GM12878 (cell line): ENCODE results near the gene SNAI1. TPM values are rescaled to one million over a fixed set of nuclear protein-coding genes. Genes with fewer than 3 reads are reported as not detected.

Experiments
- ATAC-seq: fragments of 200-7000 bp; cut with Tn5 transposase; 3 replicates; pipeline ENCODE4 v1.9.1; 2020; ENCODE audit warnings: mild to moderate bottlenecking, moderate library complexity
- BruUV-seq: library from RNA; stranded (reverse); fragments of 400-500 nt; replicated peaks from 2 replicates; lab custom pipeline; 2021; lab: Mats Ljungman, UMichigan
- CTCF ChIA-PET: fragments of 300-600 bp; sonication (Branson Sonifier 250); formaldehyde crosslinking; extraction: SDS; loops from one replicate; lab custom pipeline; 2021; ENCODE audit warnings: inconsistent platforms; lab: Yijun Ruan, JAX
- POLR2A ChIA-PET: fragments of 350-600 bp; formaldehyde crosslinking; extraction: SDS; loops from one replicate; lab custom pipeline; 2021; ENCODE audit warnings: inconsistent platforms; lab: Charles Lee
- RAD21 ChIA-PET: fragments of 300-600 bp; sonication (Branson Sonifier 250); formaldehyde crosslinking; loops from one replicate; lab custom pipeline; 2023; ENCODE audit warnings: antibody characterized with exemption; ENCODE audit not compliant: unreplicated experiment; lab: Charles Lee
- SMC1A ChIA-PET: fragments of 300-600 bp; sonication (Branson Sonifier 250); formaldehyde crosslinking; loops from one replicate; lab custom pipeline; 2023; ENCODE audit not compliant: unreplicated experiment, uncharacterized antibody; lab: Charles Lee
- DNase-seq: peaks from one replicate; pipeline ENCODE4 v3.0.0-alpha.2; 2011; ENCODE audit warnings: low read depth, low spot score
- FAIRE-seq: peaks from 3 replicates; lab custom pipeline; 2011; peaks lifted over from hg19 to GRCh38; lab: Jason Lieb, UNC
- H2AFZ ChIP-seq: 2 replicates; pipeline ENCODE4 v1.6.0; 2011; ENCODE audit warnings: low read depth, low read length, control low read depth; ENCODE audit not compliant: control insufficient read depth
- H3K27ac ChIP-seq: 2 replicates; pipeline ENCODE4 v1.5.1; 2011; ENCODE audit warnings: control low read depth; ENCODE audit not compliant: control insufficient read depth, insufficient read depth
- H3K27me3 ChIP-seq, 2 experiments: replicated peaks in 1 of 2; 2 replicates each; pipeline versions ENCODE4 v1.6.0 to v1.6.1; 2011; ENCODE audit warnings: low read length in 1 of 2; ENCODE audit not compliant: control insufficient read depth in 2 of 2, insufficient read depth in 2 of 2
- H3K36me3 ChIP-seq, 2 experiments: 2 replicates each; pipeline ENCODE4 v1.5.1; 2011; ENCODE audit warnings: low read length in 1 of 2; ENCODE audit not compliant: control insufficient read depth in 2 of 2, insufficient read depth in 2 of 2
- H3K4me1 ChIP-seq: 2 replicates; pipeline ENCODE4 v1.6.1; 2011; ENCODE audit warnings: mild to moderate bottlenecking, low read length, moderate library complexity, mixed read lengths; ENCODE audit not compliant: control insufficient read depth, insufficient read depth
- H3K4me2 ChIP-seq: 2 replicates; pipeline ENCODE4 v1.6.0; 2011; ENCODE audit warnings: control low read depth; ENCODE audit not compliant: control insufficient read depth, insufficient read depth
- H3K4me3 ChIP-seq: fragments of 200-600 bp; sonication (generic); 2 replicates; pipeline ENCODE4 v1.5.1; 2016
- H3K79me2 ChIP-seq: 2 replicates; pipeline ENCODE4 v1.6.0; 2011; ENCODE audit warnings: low read length; ENCODE audit not compliant: control insufficient read depth, insufficient read depth
- H3K9ac ChIP-seq: 2 replicates; pipeline ENCODE4 v1.8.0; 2011; ENCODE audit warnings: low read length, control low read depth, mixed read lengths; ENCODE audit not compliant: control insufficient read depth, insufficient read depth
- H3K9me3 ChIP-seq: replicated peaks from 3 replicates; pipeline ENCODE4 v1.5.1; 2011; ENCODE audit warnings: mild to moderate bottlenecking, low read length; ENCODE audit not compliant: control insufficient read depth, insufficient read depth
- H4K20me1 ChIP-seq: 2 replicates; pipeline ENCODE4 v1.6.0; 2011; ENCODE audit not compliant: control insufficient read depth, insufficient read depth
- CUX1 ChIP-seq: IDR thresholded peaks from 2 replicates; pipeline ENCODE4 v1.6.1; 2012; ENCODE audit warnings: improper control_type of control experiment, low read depth, low read length; ENCODE audit not compliant: insufficient replicate concordance
- E2F4 ChIP-seq: IDR thresholded peaks from 2 replicates; pipeline ENCODE4 v1.6.1; 2012; ENCODE audit warnings: low read depth, low read length, improper control_type of control experiment
- HCFC1 ChIP-seq: fragments of 150-350 bp; IDR thresholded peaks from 2 replicates; pipeline ENCODE4 v1.6.1; 2014; ENCODE audit warnings: low read length
- JUND ChIP-seq: IDR thresholded peaks from 2 replicates; pipeline ENCODE4 v1.6.1; 2012; ENCODE audit warnings: low read depth, mild to moderate bottlenecking, low read length, improper control_type of control experiment, moderate library complexity
- MLLT1 ChIP-seq: fragments of 450-650 bp; IDR thresholded peaks from 2 replicates; pipeline ENCODE4 v1.6.1; 2016; ENCODE audit warnings: mild to moderate bottlenecking
- MTA2 ChIP-seq: fragments of 450-650 bp; IDR thresholded peaks from 2 replicates; pipeline ENCODE4 v1.6.1; 2016; ENCODE audit warnings: low read depth, mild to moderate bottlenecking, moderate library complexity
- NFIC ChIP-seq: IDR thresholded peaks from 2 replicates; pipeline ENCODE4 v1.6.1; 2012; ENCODE audit warnings: low read depth, mild to moderate bottlenecking, inconsistent platforms, low read length, moderate library complexity
- NFYA ChIP-seq: IDR thresholded peaks from 2 replicates; pipeline ENCODE4 v1.6.1; 2011; ENCODE audit warnings: low read depth, mild to moderate bottlenecking, low read length, improper control_type of control experiment, borderline replicate concordance
- NFYB ChIP-seq: IDR thresholded peaks from 2 replicates; pipeline ENCODE4 v1.6.1; 2011; ENCODE audit warnings: low read depth, mild to moderate bottlenecking, low read length, improper control_type of control experiment, moderate library complexity; ENCODE audit not compliant: insufficient read depth
- NR2C2 ChIP-seq: IDR thresholded peaks from 2 replicates; pipeline ENCODE4 v1.6.1; 2011; ENCODE audit warnings: borderline replicate concordance, low read depth; ENCODE audit not compliant: control insufficient read depth, insufficient read length
- ZBTB11 ChIP-seq: fragments of 450-650 bp; formaldehyde crosslinking; IDR thresholded peaks from 2 replicates; pipeline ENCODE4 v1.5.0; 2022; ENCODE audit warnings: mild to moderate bottlenecking, missing genetic modification characterization
- ZNF274 ChIP-seq: IDR thresholded peaks from one replicate; pipeline ENCODE4 v1.8.0; 2011; ENCODE audit not compliant: insufficient read length, insufficient read depth
- ZZZ3 ChIP-seq: IDR thresholded peaks from 2 replicates; pipeline ENCODE4 v1.6.1; 2011; ENCODE audit warnings: low read depth; ENCODE audit not compliant: control insufficient read depth, insufficient read length
- WGBS: methylation state at CpG from one replicate; pipeline ENCODE4 v1.1.6; 2016; ENCODE audit warnings: low lambda C conversion rate; ENCODE audit not compliant: insufficient replicate concordance, insufficient coverage; ENCODE audit errors: missing lambda C conversion rate; 5-methylcytosine and 5-hydroxymethylcytosine counted together
- in situ Hi-C: fragments of 300-500 bp; cut with MboI; formaldehyde crosslinking; loops from 9 replicates; pipeline ENCODE4 v1.14.3; 2018; ENCODE audit warnings: mixed read lengths
- intact Hi-C: fragments of 100-400 bp; cut with micrococcal nuclease; formaldehyde crosslinking; loops from one replicate; pipeline ENCODE4 v1.14.2; 2022; ENCODE audit not compliant: unreplicated experiment
- polyA plus RNA-seq, 11 experiments: library from polyadenylated mRNA; depleted of rRNA in 4 of 11; unstranded in 6 of 11; stranded (reverse) in 5 of 11; fragments of >200 nt; fragmentation: Nextera tagmentation in 4 of 11; fragmentation: Illumina TruSeq in 1 of 11; extraction: Ambion mirVana in 4 of 11; extraction: Trizol in 1 of 11; gene quantifications; 1 replicate in 1 of 11; 2 replicates in 10 of 11; pipeline versions ENCODE4 v1.2.1 to v1.2.3, GENCODE V29; 2011 to 2016; ENCODE audit warnings: inconsistent platforms in 2 of 11, missing spikeins in 2 of 11, low read depth in 1 of 11
- total RNA-seq, 4 experiments: library from RNA; depleted of rRNA in 3 of 4; stranded (reverse); fragments of >200 nt in 3 of 4; fragmentation: Illumina TruSeq in 1 of 4; extraction: Trizol in 1 of 4; gene quantifications; 2 replicates each; pipeline versions ENCODE4 v1.2.1 to v1.2.3, GENCODE V29; 2013 to 2021

SNAI1 gene
- total and polyA plus RNA-seq, 10 of the 15 experiments (the other 5 are each of a cell fraction or from before 2014, with no cell fraction given) = 0.11 to 0.79 (median 0.24) TPM; not detected in 2

- DNase-seq (no peak), FAIRE-seq (no peak), ATAC-seq (no peak)
- no peaks in the 10 kb centered on the region for H3K27me3 ChIP-seq
- RAD21 ChIA-PET = no interaction called here
- H2AFZ ChIP-seq = no peak overlapping the region
- no peak overlapping the region for H3K4me3 ChIP-seq
- intact Hi-C loops (no loop called here), in situ Hi-C loops (no loop called here)
- SMC1A ChIA-PET = interaction anchor here (1.0 to 1.2 kb wide), 2 partner anchors 8 to 35 kb away, joined by 3 read pairs; no protein-coding TSS in a partner anchor
- no peaks in the 10 kb centered on the region for H3K9me3 ChIP-seq
- no TSS peak for BruUV-seq
- 0 out of 2 replicates have a peak, but pooled peaks cover 7% of the 10 kb centered on the region for H3K4me1 ChIP-seq
- CTCF ChIA-PET = interaction anchor here (0.6 to 0.7 kb wide), 2 partner anchors 96 to 333 kb away, joined by 3 read pairs; no protein-coding TSS in a partner anchor
- H3K27ac ChIP-seq = no peak overlapping the region
- 95% methylated on average over 15 of the region's 15 CpGs for WGBS
- peaks cover 4% of the 10 kb centered on the region; the same call in 1 of the 2 replicates for H4K20me1 ChIP-seq
- no peak overlapping the region for H3K9ac ChIP-seq
- POLR2A ChIA-PET = no interaction called here
- H3K4me2 ChIP-seq = no peak overlapping the region
- H3K36me3 ChIP-seq = peaks cover 0 to 24% of the 10 kb centered on the region in 2 experiments
- H3K79me2 ChIP-seq = peaks cover 51% of the 10 kb centered on the region
- TF ChIP-seq ZNF274 (no peak), HCFC1 (no peak), NFIC (no peak), JUND (no peak), NFYA (no peak), ZZZ3 (no peak), CUX1 (no peak), MLLT1 (no peak), NR2C2 (no peak), NFYB (no peak), ZBTB11 (no peak), MTA2 (no peak), E2F4 (no peak)
Observed at GRCh38 chr20:49941456-49941855, 41.3 kb upstream of the SNAI1 start.
